Neural progenitor cell (in vitro differentiated cells): ENCODE results near the gene GLIPR2. TPM values are rescaled to one million over a fixed set of nuclear protein-coding genes. Genes with fewer than 3 reads are reported as not detected.

ENCODE experiments used
- DNase-seq: peaks from one replicate; pipeline ENCODE4 v3.0.0-alpha.2; 2016; ENCODE audit warnings: low spot score
- H2AFZ ChIP-seq: fragments of 200-600 bp; sonication (generic); replicated peaks from 2 replicates; pipeline ENCODE4 v1.6.1; 2016; ENCODE audit warnings: antibody characterized with exemption
- H3F3A ChIP-seq: fragments of 200-600 bp; sonication (generic); 2 replicates; pipeline ENCODE4 v1.6.1; 2016; ENCODE audit warnings: antibody characterized with exemption, low read depth
- H3K27ac ChIP-seq: fragments of 200-600 bp; sonication (generic); 2 replicates; pipeline ENCODE4 v1.5.1; 2016; ENCODE audit warnings: mild to moderate bottlenecking
- H3K27me3 ChIP-seq: fragments of 200-600 bp; sonication (generic); 2 replicates; pipeline ENCODE4 v1.6.1; 2016; ENCODE audit warnings: mild to moderate bottlenecking, moderate library complexity
- H3K36me3 ChIP-seq: fragments of 200-600 bp; sonication (generic); 2 replicates; pipeline ENCODE4 v1.5.1; 2016
- H3K4me1 ChIP-seq: fragments of 200-600 bp; sonication (generic); 2 replicates; pipeline ENCODE4 v1.6.1; 2016; ENCODE audit warnings: mixed run types
- H3K4me2 ChIP-seq: fragments of 200-600 bp; sonication (generic); 2 replicates; pipeline ENCODE4 v1.6.1; 2016
- H3K4me3 ChIP-seq: fragments of 200-600 bp; sonication (generic); 2 replicates; pipeline ENCODE4 v1.5.1; 2016
- H3K79me2 ChIP-seq: fragments of 200-600 bp; sonication (generic); 2 replicates; pipeline ENCODE4 v1.6.1; 2016; ENCODE audit warnings: low read depth
- H3K9ac ChIP-seq: fragments of 200-600 bp; sonication (generic); 2 replicates; pipeline ENCODE4 v1.6.1; 2016
- H3K9me3 ChIP-seq: fragments of 200-600 bp; sonication (generic); 2 replicates; pipeline ENCODE4 v1.5.1; 2016; ENCODE audit warnings: low read depth
- H4K20me1 ChIP-seq: fragments of 200-600 bp; sonication (generic); 2 replicates; pipeline ENCODE4 v1.6.1; 2016; ENCODE audit warnings: low read depth
- H3K27ac Mint-ChIP-seq: 3 replicates; pipeline ENCODE4 v1.8.0; 2021; ENCODE audit warnings: mixed read lengths
- H3K27me3 Mint-ChIP-seq: 2 replicates; pipeline ENCODE4 v1.8.0; 2022; ENCODE audit warnings: low read depth, mild to moderate bottlenecking, inconsistent platforms, moderate library complexity, mixed read lengths; ENCODE audit not compliant: insufficient read depth
- H3K36me3 Mint-ChIP-seq: 3 replicates; pipeline ENCODE4 v1.8.0; 2021; ENCODE audit warnings: mixed read lengths
- H3K4me1 Mint-ChIP-seq: 3 replicates; pipeline ENCODE4 v1.8.0; 2021; ENCODE audit warnings: mixed read lengths
- H3K4me3 Mint-ChIP-seq: 3 replicates; pipeline ENCODE4 v1.8.0; 2021; ENCODE audit warnings: mild to moderate bottlenecking, moderate library complexity, mixed read lengths
- H3K9me3 Mint-ChIP-seq: 3 replicates; pipeline ENCODE4 v1.8.0; 2020; ENCODE audit warnings: mixed read lengths
- EZH2 ChIP-seq: fragments of 200-600 bp; sonication (generic); IDR thresholded peaks from 2 replicates; pipeline ENCODE4 v1.6.1; 2017; ENCODE audit warnings: antibody characterized with exemption, mild to moderate bottlenecking, moderate library complexity
- EZH2phosphoT487 ChIP-seq: fragments of 200-600 bp; sonication (generic); IDR thresholded peaks from 2 replicates; pipeline ENCODE4 v1.6.1; 2017; ENCODE audit warnings: antibody characterized with exemption
- total RNA-seq: library from RNA; depleted of rRNA; stranded (reverse); fragments of >200 nt; gene quantifications from 2 replicates; pipeline ENCODE4 v1.2.3, GENCODE V29; 2015; ENCODE audit warnings: low replicate concordance
- TF ChIP-seq, protein P1 (sequence below): fragments of 200-600 bp; sonication (generic); IDR thresholded peaks from 2 replicates; pipeline ENCODE4 v1.5.1; 2017; ENCODE audit warnings: antibody characterized with exemption, mild to moderate bottlenecking

Gene GLIPR2
- total RNA-seq, 1 donor from 2014 or later = 12.4 TPM

DNA sequence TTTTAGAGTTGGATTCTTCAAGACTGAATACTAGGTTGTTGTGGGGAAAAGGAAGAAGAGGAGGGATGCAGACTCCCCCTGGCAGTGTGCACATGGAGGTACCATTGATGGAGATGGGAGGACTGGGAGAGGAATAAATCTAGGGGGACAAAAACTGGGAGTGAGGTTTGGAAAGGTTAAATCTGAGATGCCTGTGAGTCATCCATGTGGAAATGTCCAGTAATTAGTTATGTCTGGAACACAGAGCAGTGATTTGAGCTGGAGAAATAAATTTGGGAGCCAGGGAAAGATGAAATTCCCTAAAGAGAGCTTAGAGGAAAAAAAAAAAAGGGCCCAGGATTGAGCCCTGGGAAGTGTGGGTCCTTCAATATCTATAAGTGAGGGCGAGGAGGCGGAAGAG, 24.7 kb downstream of the GLIPR2 start:
- Histone ChIP-seq H3K4me1 (peaks cover 20% of the 10 kb centered on the region), H2AFZ (no peak overlapping the region), H3K27me3 (no peaks in the 10 kb centered on the region), H3K79me2 (no peaks in the 10 kb centered on the region), H3K9me3 (no peaks in the 10 kb centered on the region), H3K9ac (no peak overlapping the region), H4K20me1 (no peaks in the 10 kb centered on the region), H3K27ac (no peak overlapping the region), H3K4me2 (no peak overlapping the region), H3K4me3 (no peak overlapping the region), H3K36me3 (no peaks in the 10 kb centered on the region), H3F3A (peaks cover 30% of the 10 kb centered on the region)
- TF ChIP-seq EZH2phosphoT487 (no peak), EZH2 (no peak)
- TF ChIP-seq, protein P1, sequence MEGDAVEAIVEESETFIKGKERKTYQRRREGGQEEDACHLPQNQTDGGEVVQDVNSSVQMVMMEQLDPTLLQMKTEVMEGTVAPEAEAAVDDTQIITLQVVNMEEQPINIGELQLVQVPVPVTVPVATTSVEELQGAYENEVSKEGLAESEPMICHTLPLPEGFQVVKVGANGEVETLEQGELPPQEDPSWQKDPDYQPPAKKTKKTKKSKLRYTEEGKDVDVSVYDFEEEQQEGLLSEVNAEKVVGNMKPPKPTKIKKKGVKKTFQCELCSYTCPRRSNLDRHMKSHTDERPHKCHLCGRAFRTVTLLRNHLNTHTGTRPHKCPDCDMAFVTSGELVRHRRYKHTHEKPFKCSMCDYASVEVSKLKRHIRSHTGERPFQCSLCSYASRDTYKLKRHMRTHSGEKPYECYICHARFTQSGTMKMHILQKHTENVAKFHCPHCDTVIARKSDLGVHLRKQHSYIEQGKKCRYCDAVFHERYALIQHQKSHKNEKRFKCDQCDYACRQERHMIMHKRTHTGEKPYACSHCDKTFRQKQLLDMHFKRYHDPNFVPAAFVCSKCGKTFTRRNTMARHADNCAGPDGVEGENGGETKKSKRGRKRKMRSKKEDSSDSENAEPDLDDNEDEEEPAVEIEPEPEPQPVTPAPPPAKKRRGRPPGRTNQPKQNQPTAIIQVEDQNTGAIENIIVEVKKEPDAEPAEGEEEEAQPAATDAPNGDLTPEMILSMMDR = no peak
- Mint-ChIP-seq H3K4me1 (peaks cover 35% of the 10 kb centered on the region), H3K4me3 (no peak overlapping the region), H3K36me3 (peaks cover 7% of the 10 kb centered on the region), H3K27me3 (peaks cover 13% of the 10 kb centered on the region), H3K9me3 (peaks cover 16% of the 10 kb centered on the region), H3K27ac (peak overlapping the region; percentile 1)
- DNase-seq = no peak

DNA sequence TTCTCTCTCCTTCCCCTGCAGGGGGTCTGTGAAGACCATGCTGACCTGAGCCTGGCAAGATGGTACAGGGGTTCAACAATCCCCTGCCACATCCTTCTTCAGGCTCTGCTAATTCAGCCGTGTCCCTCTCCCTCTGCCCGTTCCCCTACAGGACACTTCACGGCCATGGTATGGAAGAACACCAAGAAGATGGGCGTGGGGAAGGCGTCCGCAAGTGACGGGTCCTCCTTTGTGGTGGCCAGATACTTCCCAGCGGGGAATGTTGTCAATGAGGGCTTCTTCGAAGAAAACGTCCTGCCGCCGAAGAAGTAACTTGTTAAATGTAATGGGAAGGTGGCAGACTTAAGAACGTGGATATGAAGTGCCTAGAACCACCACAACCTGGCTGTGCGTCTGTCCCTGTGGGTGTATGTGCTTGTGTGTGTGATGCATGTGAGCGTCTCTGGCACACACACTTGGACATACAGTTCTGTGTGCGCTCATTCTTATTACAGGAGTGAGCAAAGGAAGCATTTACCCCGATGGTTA, 25.7 kb downstream of the GLIPR2 start:
- peaks cover 35% of the 10 kb centered on the region for H3K4me1 Mint-ChIP-seq

DNA sequence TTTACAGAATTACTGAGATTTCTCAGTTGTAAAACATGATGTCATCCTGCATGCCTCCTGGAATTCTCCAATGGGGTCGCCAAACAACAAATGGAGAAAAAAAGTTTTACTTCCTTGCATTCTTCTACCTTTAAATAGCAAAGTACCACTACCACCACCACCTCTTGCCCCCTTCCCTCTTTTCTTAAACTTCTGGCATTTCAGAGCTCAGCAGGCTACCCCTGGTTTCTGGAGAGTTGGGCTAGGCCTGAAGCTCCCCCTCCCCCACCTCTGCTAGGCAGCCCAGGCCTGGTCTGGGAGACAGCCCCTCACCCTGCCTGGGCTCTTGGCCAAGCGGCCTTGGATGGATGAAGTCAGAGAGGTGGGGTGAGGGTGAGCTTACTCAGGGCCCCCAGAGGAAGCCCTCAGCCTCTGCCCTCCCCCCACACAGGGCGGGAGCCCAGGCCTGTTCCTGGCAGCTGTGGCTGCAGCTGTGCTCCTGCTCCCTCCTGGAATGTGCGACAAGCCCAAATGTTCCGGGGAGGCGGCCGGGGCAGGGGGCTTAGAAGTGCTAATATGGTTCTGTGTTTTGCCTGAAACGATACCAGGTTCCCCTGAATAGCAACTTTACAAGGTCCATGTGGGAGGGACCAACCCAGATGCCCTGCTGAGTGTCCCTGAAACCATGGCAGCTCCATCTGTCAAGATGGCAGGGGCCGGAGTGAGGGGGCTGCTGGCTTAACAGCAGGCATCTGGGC, 26.7 kb downstream of the GLIPR2 start:
- peak; percentile 76 for DNase-seq
- H3K4me3 Mint-ChIP-seq = peak overlapping the region; percentile 63
- H3K36me3 Mint-ChIP-seq = peaks cover 6% of the 10 kb centered on the region
- H3K27ac Mint-ChIP-seq = peak overlapping the region; percentile 100
- Histone ChIP-seq H3F3A (peaks cover 30% of the 10 kb centered on the region), H3K4me3 (no peak overlapping the region), H2AFZ (peak overlapping the region; percentile 45), H3K4me2 (peak overlapping the region; percentile 21), H4K20me1 (no peaks in the 10 kb centered on the region), H3K36me3 (no peaks in the 10 kb centered on the region), H3K27ac (peak overlapping the region; percentile 34), H3K4me1 (peaks cover 20% of the 10 kb centered on the region), H3K9ac (no peak overlapping the region), H3K79me2 (no peaks in the 10 kb centered on the region), H3K9me3 (no peaks in the 10 kb centered on the region), H3K27me3 (no peaks in the 10 kb centered on the region)
- peaks cover 17% of the 10 kb centered on the region for H3K27me3 Mint-ChIP-seq
- no peak for TF ChIP-seq EZH2phosphoT487
- no peak for TF ChIP-seq EZH2
- TF ChIP-seq, protein P1 = no peak
- H3K4me1 Mint-ChIP-seq = peaks cover 35% of the 10 kb centered on the region
- H3K9me3 Mint-ChIP-seq = peaks cover 3% of the 10 kb centered on the region

More for the DNA sequence above, 25.7 kb downstream of the GLIPR2 start:
- Mint-ChIP-seq H3K27me3 (peaks cover 13% of the 10 kb centered on the region), H3K27ac (peak overlapping the region; percentile 57), H3K4me3 (no peak overlapping the region), H3K9me3 (peaks cover 12% of the 10 kb centered on the region), H3K36me3 (peaks cover 7% of the 10 kb centered on the region)
- H3K36me3 ChIP-seq = no peaks in the 10 kb centered on the region
- no peak for DNase-seq
- no peak overlapping the region for H3K27ac ChIP-seq
- no peak overlapping the region for H3K4me2 ChIP-seq
- no peak overlapping the region for H3K4me3 ChIP-seq
- no peak overlapping the region for H2AFZ ChIP-seq
- H3K79me2 ChIP-seq = no peaks in the 10 kb centered on the region
- no peaks in the 10 kb centered on the region for H3K9me3 ChIP-seq
- H3F3A ChIP-seq = peaks cover 30% of the 10 kb centered on the region
- no peaks in the 10 kb centered on the region for H3K27me3 ChIP-seq
- H3K9ac ChIP-seq = no peak overlapping the region
- peaks cover 20% of the 10 kb centered on the region for H3K4me1 ChIP-seq
- no peaks in the 10 kb centered on the region for H4K20me1 ChIP-seq
- no peak for TF ChIP-seq EZH2phosphoT487
- TF ChIP-seq EZH2 = no peak

DNA sequence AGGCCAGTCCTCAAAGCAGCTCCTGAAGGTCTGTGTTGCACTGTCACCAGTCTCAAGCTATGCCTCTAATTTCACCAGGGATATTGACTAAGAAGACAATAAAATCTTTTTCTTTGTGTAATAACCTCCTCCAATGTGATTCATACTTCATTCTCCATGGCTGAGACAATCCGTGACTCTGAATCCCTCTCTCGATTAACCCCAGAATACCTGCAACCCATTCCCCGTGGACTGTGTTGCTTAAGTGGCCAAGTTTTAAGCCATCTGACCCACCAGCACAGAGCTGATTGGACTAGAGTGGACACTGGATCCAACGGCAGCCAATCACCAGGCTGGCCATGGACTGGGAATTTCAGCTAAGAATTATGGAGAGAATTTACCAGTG, 27.2 kb downstream of the GLIPR2 start:
- Histone ChIP-seq H3K9ac (no peak overlapping the region), H3K27me3 (no peaks in the 10 kb centered on the region), H3K4me3 (no peak overlapping the region), H3K9me3 (no peaks in the 10 kb centered on the region), H3K27ac (peak overlapping the region; percentile 34), H3K4me1 (peaks cover 20% of the 10 kb centered on the region), H3K79me2 (no peaks in the 10 kb centered on the region), H3K4me2 (no peak overlapping the region), H2AFZ (no peak overlapping the region), H4K20me1 (no peaks in the 10 kb centered on the region), H3F3A (peaks cover 30% of the 10 kb centered on the region), H3K36me3 (no peaks in the 10 kb centered on the region)
- no peaks in the 10 kb centered on the region for H3K9me3 Mint-ChIP-seq
- TF ChIP-seq EZH2 (no peak), EZH2phosphoT487 (no peak)
- TF ChIP-seq, protein P1 = no peak
- peak overlapping the region; percentile 63 for H3K4me3 Mint-ChIP-seq
- peaks cover 3% of the 10 kb centered on the region for H3K36me3 Mint-ChIP-seq
- H3K4me1 Mint-ChIP-seq = peaks cover 35% of the 10 kb centered on the region
- peaks cover 17% of the 10 kb centered on the region for H3K27me3 Mint-ChIP-seq
- H3K27ac Mint-ChIP-seq = peak overlapping the region; percentile 93
- no peak for DNase-seq
